CD14-positive monocyte (primary cell): ENCODE results near the gene FEZ2. TPM values are rescaled to one million over a fixed set of nuclear protein-coding genes. Genes with fewer than 3 reads are reported as not detected.
A peak's percentile ranks its signal among the peaks of the same experiment; 100 is the strongest.

Experiments
- DNase-seq, 3 donors: peaks; one replicate each; pipeline ENCODE4 v3.0.0-alpha.2; 2011 to 2022
- H2AFZ ChIP-seq: 2 replicates; pipeline ENCODE4 v1.6.0; 2012; ENCODE audit warnings: mild to moderate bottlenecking, low read depth, low read length, inconsistent platforms; ENCODE audit not compliant: insufficient read depth, poor library complexity, severe bottlenecking
- H3K27ac ChIP-seq, 2 donors: 1 replicate in 1 of 2; 2 replicates in 1 of 2; pipeline ENCODE4 v1.5.1; 2012 to 2013; ENCODE audit warnings: low read length in 2 of 2, control low read depth in 1 of 2, inconsistent platforms in 1 of 2, low read depth in 1 of 2, mild to moderate bottlenecking in 1 of 2
- H3K27me3 ChIP-seq, 2 donors: one replicate each; pipeline versions ENCODE4 v1.6.0 to v1.6.1; 2011 to 2013; ENCODE audit warnings: low read length in 2 of 2; ENCODE audit not compliant: control insufficient read depth in 2 of 2, insufficient read depth in 2 of 2
- H3K36me3 ChIP-seq, 2 donors: replicated peaks in 1 of 2; 1 replicate in 1 of 2; 2 replicates in 1 of 2; pipeline versions ENCODE4 v1.5.1 to v1.6.1; 2012 to 2013; ENCODE audit warnings: low read length in 2 of 2, control low read depth in 1 of 2, inconsistent platforms in 1 of 2, mild to moderate bottlenecking in 1 of 2; ENCODE audit not compliant: insufficient read depth in 2 of 2, control insufficient read depth in 1 of 2
- H3K4me1 ChIP-seq, 2 donors: 1 replicate in 1 of 2; 2 replicates in 1 of 2; pipeline versions ENCODE4 v1.5.1 to v1.6.1; 2012 to 2013; ENCODE audit warnings: low read length in 2 of 2, control low read depth in 1 of 2, inconsistent platforms in 1 of 2, mild to moderate bottlenecking in 1 of 2, moderate library complexity in 1 of 2; ENCODE audit not compliant: insufficient read depth in 2 of 2, control insufficient read depth in 1 of 2
- H3K4me2 ChIP-seq: replicated peaks from 2 replicates; pipeline ENCODE3; 2012; ENCODE audit warnings: low read length, moderate library complexity, mild to moderate bottlenecking; ENCODE audit not compliant: poor library complexity, severe bottlenecking; ENCODE audit errors: extremely low read depth
- H3K4me3 ChIP-seq, 3 experiments: fragments of 200-600 bp in 1 of 3; sonication (generic) in 1 of 3; replicated peaks in 1 of 3; 1 replicate in 2 of 3; 2 replicates in 1 of 3; pipeline ENCODE4 v1.5.1; 2011 to 2013; ENCODE audit warnings: low read length in 3 of 3, mild to moderate bottlenecking in 3 of 3, control low read depth in 2 of 3, low read depth in 2 of 3, inconsistent platforms in 1 of 3, moderate library complexity in 1 of 3
- H3K79me2 ChIP-seq: 2 replicates; pipeline ENCODE4 v1.6.0; 2012; ENCODE audit warnings: mild to moderate bottlenecking, control low read depth, inconsistent platforms, low read length, moderate library complexity; ENCODE audit not compliant: insufficient read depth
- H3K9ac ChIP-seq: 2 replicates; pipeline ENCODE4 v1.6.0; 2017; ENCODE audit warnings: low read length, mild to moderate bottlenecking; ENCODE audit not compliant: insufficient read depth, poor library complexity, severe bottlenecking
- H3K9me3 ChIP-seq, 2 donors: replicated peaks in 1 of 2; 1 replicate in 1 of 2; 2 replicates in 1 of 2; pipeline versions ENCODE4 v1.5.1 to v1.6.1; 2012 to 2013; ENCODE audit warnings: low read length in 2 of 2, control low read depth in 1 of 2; ENCODE audit not compliant: control insufficient read depth in 1 of 2, insufficient read depth in 1 of 2
- H4K20me1 ChIP-seq: 2 replicates; pipeline ENCODE4 v1.6.0; 2012; ENCODE audit warnings: mild to moderate bottlenecking, low read length, control low read depth, moderate library complexity; ENCODE audit not compliant: insufficient read depth
- H3K27ac Mint-ChIP-seq, 7 donors: one replicate each; pipeline ENCODE4 v1.8.0; 2020; ENCODE audit warnings: mild to moderate bottlenecking in 7 of 7, mixed read lengths in 7 of 7, moderate library complexity in 6 of 7, inconsistent platforms in 2 of 7
- H3K27me3 Mint-ChIP-seq, 3 donors: one replicate each; pipeline ENCODE4 v1.8.0; 2021 to 2022; ENCODE audit warnings: low read depth in 3 of 3, mild to moderate bottlenecking in 3 of 3, mixed read lengths in 3 of 3, moderate library complexity in 3 of 3, inconsistent platforms in 1 of 3
- H3K36me3 Mint-ChIP-seq, 2 donors: one replicate each; pipeline ENCODE4 v1.8.0; 2020; ENCODE audit warnings: mixed read lengths in 2 of 2, inconsistent platforms in 1 of 2, mild to moderate bottlenecking in 1 of 2
- H3K4me1 Mint-ChIP-seq: one replicate; pipeline ENCODE4 v1.8.0; 2020; ENCODE audit warnings: mild to moderate bottlenecking, mixed read lengths
- H3K4me3 Mint-ChIP-seq, 2 donors: one replicate each; pipeline ENCODE4 v1.8.0; 2020; ENCODE audit warnings: mild to moderate bottlenecking in 2 of 2, mixed read lengths in 2 of 2, moderate library complexity in 1 of 2
- H3K9me3 Mint-ChIP-seq, 7 donors: one replicate each; pipeline ENCODE4 v1.8.0; 2020 to 2022; ENCODE audit warnings: mixed read lengths in 7 of 7, mild to moderate bottlenecking in 6 of 7, moderate library complexity in 6 of 7, inconsistent platforms in 2 of 7
- WGBS: methylation state at CpG from one replicate; pipeline ENCODE4 v1.1.5; 2013; ENCODE audit warnings: missing lambda C conversion rate; ENCODE audit not compliant: insufficient coverage; 5-methylcytosine and 5-hydroxymethylcytosine counted together
- intact Hi-C, 2 donors: fragments of 100-400 bp; cut with micrococcal nuclease; formaldehyde crosslinking; loops; one replicate each; pipeline versions ENCODE4 v1.15.0 to v1.15.1; 2023
- polyA plus RNA-seq, 3 donors: library from polyadenylated mRNA; depleted of rRNA in 1 of 3; unstranded in 2 of 3; stranded (reverse) in 1 of 3; fragments of 300-500 nt in 2 of 3; fragments of >200 nt in 1 of 3; fragmentation: Illumina TruSeq in 2 of 3; gene quantifications; 1 replicate in 2 of 3; 2 replicates in 1 of 3; pipeline ENCODE4 v1.2.3, GENCODE V29; 2012 to 2021
- TF ChIP-seq, protein P1 (sequence below): fragments of 200-600 bp; IDR thresholded peaks from one replicate; pipeline ENCODE4 v1.8.0; 2022; ENCODE audit warnings: antibody characterized with exemption, mild to moderate bottlenecking

FEZ2 gene
- polyA plus RNA-seq, 3 donors: 6.9 to 15.6 (median 8.7) TPM

DNA sequence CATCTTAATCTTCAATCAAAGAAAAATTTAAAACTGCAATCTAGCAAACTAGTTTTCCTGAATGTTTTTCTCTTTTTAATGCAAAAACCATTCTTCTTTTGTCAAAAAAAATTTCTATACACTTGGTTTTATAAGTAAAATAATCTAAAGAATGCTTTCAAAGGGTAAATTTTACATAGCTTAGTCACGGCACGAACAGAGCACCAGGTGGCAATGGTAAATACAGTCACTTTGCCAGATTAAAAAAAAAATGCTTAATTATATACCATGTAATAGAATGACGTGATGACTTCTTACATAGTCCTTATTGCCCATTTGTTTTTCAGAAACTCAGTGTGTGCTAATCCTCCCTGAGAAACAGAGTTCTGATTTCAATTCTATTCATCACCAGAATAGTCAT lies 10.4 kb downstream of the FEZ2 start:
- H3K27ac ChIP-seq: no peak overlapping the region
- H3K27me3 ChIP-seq: no peaks in the 10 kb centered on the region
- no peak for DNase-seq
- H4K20me1 ChIP-seq: peaks cover 80% of the 10 kb centered on the region
- TF ChIP-seq, protein P1, sequence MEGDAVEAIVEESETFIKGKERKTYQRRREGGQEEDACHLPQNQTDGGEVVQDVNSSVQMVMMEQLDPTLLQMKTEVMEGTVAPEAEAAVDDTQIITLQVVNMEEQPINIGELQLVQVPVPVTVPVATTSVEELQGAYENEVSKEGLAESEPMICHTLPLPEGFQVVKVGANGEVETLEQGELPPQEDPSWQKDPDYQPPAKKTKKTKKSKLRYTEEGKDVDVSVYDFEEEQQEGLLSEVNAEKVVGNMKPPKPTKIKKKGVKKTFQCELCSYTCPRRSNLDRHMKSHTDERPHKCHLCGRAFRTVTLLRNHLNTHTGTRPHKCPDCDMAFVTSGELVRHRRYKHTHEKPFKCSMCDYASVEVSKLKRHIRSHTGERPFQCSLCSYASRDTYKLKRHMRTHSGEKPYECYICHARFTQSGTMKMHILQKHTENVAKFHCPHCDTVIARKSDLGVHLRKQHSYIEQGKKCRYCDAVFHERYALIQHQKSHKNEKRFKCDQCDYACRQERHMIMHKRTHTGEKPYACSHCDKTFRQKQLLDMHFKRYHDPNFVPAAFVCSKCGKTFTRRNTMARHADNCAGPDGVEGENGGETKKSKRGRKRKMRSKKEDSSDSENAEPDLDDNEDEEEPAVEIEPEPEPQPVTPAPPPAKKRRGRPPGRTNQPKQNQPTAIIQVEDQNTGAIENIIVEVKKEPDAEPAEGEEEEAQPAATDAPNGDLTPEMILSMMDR: no peak
- Mint-ChIP-seq H3K27ac (no peak overlapping the region), H3K27me3 (peaks cover 0 to 2% (median 0%) of the 10 kb centered on the region in 3 donors), H3K4me3 (no peak overlapping the region), H3K36me3 (peaks cover 62 to 79% of the 10 kb centered on the region in 2 donors), H3K9me3 (peaks cover 0 to 2% (median 0%) of the 10 kb centered on the region in 7 donors), H3K4me1 (peaks cover 34% of the 10 kb centered on the region)
- H3K9ac ChIP-seq: no peak overlapping the region
- H3K9me3 ChIP-seq: no peaks in the 10 kb centered on the region
- H3K36me3 ChIP-seq: peaks cover 51 to 85% of the 10 kb centered on the region in 2 donors
- intact Hi-C loops: no loop called here
- WGBS: no CpG with 5 or more reads among the region's 3 CpGs
- no peak overlapping the region for H2AFZ ChIP-seq
- H3K79me2 ChIP-seq: peaks cover 67% of the 10 kb centered on the region
- H3K4me2 ChIP-seq: no peak overlapping the region
- peaks cover 8 to 10% of the 10 kb centered on the region in 2 donors for H3K4me1 ChIP-seq
- no peak overlapping the region for H3K4me3 ChIP-seq

DNA sequence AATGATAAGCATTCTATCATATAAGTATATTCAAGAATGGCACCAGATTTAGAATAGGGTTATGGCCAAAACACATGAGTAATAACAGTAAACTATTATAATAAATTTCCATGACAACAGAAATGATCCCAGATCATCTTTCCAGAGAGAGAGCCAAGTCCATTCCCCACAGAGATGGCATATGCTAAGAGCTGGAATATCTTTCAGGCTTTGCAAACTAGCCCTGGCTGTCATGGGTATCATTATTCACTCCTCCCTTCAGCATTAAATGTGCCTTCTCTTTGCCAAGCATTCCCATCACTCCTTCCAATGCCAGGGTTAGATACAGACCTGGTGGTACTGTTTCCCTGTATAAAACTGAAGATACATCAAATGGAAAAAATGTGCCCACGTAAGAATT lies 10.9 kb downstream of the FEZ2 start:
- Histone ChIP-seq H3K36me3 (peaks cover 55 to 90% of the 10 kb centered on the region in 2 donors), H3K9me3 (no peaks in the 10 kb centered on the region), H3K27me3 (no peaks in the 10 kb centered on the region), H3K4me2 (no peak overlapping the region), H3K27ac (no peak overlapping the region), H3K79me2 (peaks cover 63% of the 10 kb centered on the region), H2AFZ (no peak overlapping the region), H3K4me3 (no peak overlapping the region), H3K4me1 (peaks cover 8 to 10% of the 10 kb centered on the region in 2 donors), H3K9ac (no peak overlapping the region), H4K20me1 (peaks cover 79% of the 10 kb centered on the region)
- peaks cover 66 to 83% of the 10 kb centered on the region in 2 donors for H3K36me3 Mint-ChIP-seq
- no CpG with 5 or more reads among the region's 1 CpG for WGBS
- no peak for DNase-seq
- intact Hi-C loops: no loop called here
- no peak overlapping the region for H3K4me3 Mint-ChIP-seq
- TF ChIP-seq, protein P1: no peak
- peaks cover 34% of the 10 kb centered on the region for H3K4me1 Mint-ChIP-seq
- peak overlapping the region in 1 of 7 donors; percentile 26 for H3K27ac Mint-ChIP-seq
- peaks cover 0 to 2% (median 0%) of the 10 kb centered on the region in 7 donors for H3K9me3 Mint-ChIP-seq
- peaks cover 0 to 2% (median 0%) of the 10 kb centered on the region in 3 donors for H3K27me3 Mint-ChIP-seq
